HUDEP-2 (cell line): ENCODE data around the gene ECI2.
A peak's percentile ranks its signal among the peaks of the same experiment; 100 is the strongest.

Experiments
- DNase-seq, 76 experiments: peaks; one replicate each; lab custom pipeline; 2025; ENCODE audit not compliant: unreplicated experiment in 76 of 76; lab: John Stamatoyannopoulos, UW

The ECI2 gene, protein sequence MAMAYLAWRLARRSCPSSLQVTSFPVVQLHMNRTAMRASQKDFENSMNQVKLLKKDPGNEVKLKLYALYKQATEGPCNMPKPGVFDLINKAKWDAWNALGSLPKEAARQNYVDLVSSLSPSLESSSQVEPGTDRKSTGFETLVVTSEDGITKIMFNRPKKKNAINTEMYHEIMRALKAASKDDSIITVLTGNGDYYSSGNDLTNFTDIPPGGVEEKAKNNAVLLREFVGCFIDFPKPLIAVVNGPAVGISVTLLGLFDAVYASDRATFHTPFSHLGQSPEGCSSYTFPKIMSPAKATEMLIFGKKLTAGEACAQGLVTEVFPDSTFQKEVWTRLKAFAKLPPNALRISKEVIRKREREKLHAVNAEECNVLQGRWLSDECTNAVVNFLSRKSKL

GRCh38 chr6:4134841-4135664, at the start of gene ECI2:
ECI2 (minus strand) TSS chr6:4135575; CDS start chr6:4135560, 15 bp downstream.
- peak in 65 of 76 experiments; percentile 26 to 98 (median 68) for DNase-seq

DNA sequence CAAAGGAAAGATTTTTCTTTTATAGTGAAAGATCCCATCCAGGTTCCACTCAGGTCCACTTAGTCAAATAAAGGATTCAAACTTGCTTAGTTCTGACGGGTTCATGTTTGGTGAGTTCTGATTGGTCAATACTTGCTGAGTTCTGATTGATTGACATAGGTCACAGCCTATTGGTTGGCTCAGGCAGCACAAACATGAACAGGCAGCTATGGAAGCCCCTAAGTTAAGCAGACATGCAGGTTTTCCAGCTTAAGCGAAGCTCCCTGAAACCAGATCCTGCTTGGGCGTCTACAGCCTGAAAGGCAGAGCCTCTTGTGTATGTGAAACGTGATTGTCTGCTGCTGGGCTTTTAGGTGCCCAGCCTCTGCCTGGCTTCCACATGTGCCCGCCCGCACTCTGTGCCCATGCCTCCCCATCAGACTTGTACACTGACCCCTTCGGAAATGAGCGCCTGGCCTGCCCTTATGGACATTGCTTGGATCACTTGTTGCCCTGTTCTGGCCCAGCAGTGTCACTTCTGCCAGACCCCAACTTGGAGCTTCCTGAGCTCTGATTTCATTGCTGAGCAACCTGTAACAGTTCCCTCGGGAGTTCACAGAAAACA, 45.4 kb upstream of the ECI2 start:
- DNase-seq = peak in 4 of 76 experiments; percentile 11 to 24 (median 15)

- DNase-seq = no peak
Measured at GRCh38 chr6:4179960-4180651, 44.7 kb upstream of the ECI2 start.

GRCh38 chr6:4178737-4179333, 43.5 kb upstream of the ECI2 start:
- no peak for DNase-seq

DNA sequence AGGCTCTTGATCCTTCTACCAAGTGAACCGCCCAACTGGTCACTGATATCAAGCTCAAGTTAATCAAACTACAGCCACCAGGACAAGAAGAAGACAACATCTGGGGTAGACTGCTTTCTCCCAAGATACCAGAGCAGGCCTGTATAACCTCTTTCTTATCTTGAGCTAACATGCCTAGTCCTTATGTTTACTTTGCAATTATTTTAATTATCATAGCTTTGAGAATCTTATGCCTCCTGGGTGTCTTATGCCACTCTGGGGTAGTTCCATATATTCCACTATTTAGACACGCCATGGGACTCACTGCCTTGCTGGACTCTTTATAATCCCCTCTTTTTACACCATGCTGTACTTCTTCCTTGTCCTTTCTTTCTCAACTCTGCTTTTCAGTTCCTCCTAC, 41.5 kb upstream of the ECI2 start:
- peak in 60 of 76 experiments; percentile 10 to 90 (median 64) for DNase-seq

DNA sequence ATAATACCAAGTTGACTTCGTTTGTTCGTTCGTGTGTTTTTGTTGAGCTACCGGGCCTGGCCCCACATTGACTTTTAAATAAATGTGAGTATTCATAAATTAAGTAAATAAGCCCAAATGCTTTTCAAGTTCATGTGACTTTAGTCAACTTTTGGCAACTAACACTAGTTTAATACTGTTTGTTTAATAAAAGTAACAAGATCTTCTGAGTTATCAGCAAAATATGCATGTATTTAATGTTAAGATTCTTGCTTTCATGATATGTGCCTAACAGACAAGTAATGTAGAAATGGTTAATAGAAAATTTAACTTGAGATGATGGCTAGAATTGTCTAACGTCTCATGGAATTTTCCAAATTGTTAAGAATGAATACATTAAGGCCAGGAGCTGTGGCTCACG, 38.7 kb upstream of the ECI2 start:
- no peak for DNase-seq

DNA sequence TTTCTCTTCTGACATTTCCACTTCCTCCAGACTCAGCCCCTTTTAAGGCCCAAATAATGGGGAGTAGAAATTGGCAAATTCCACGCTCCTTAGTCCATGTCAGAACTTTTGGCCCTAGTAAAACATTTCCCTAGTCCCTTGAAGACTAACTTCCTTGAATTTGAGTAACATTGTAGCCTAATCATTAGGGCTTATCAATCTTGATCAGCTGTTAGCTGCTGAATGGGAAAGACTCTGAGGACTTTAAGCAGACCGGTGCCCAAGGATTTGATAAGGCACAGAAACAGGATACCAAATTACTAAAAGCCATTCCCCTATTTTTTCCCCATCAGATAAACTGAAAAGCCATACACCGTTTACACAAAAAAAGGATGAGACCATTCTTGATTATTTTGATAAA, 37.0 kb upstream of the ECI2 start:
- DNase-seq = no peak

- DNase-seq = no peak
Measured at GRCh38 chr6:4170297-4170696, 34.9 kb upstream of the ECI2 start.

- no peak for DNase-seq
Measured at GRCh38 chr6:4169028-4169789, 33.8 kb upstream of the ECI2 start.

DNA sequence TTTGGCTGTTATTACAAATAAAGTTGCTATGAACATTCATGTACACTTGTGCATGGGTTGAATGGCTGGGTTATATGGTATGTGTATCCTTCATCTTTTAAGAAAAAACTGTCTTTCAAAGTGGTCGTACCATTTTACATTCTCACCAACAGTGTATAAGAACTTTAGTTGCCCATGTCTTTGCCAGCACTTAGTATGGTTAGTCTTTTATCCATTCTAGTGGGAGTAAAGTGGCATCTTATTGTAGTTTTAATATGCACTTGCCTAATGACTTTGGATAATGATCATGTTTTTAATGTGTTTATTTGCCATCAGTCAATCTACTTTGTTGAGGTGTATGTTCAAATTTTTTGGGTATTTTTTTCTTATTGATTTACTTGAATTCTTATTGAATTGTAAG, 32.5 kb upstream of the ECI2 start:
- DNase-seq = no peak

GRCh38 chr6:4167123-4167522, 31.7 kb upstream of the ECI2 start:
- no peak for DNase-seq

- no peak for DNase-seq
Measured at GRCh38 chr6:4164456-4164855, 29.1 kb upstream of the ECI2 start.

GRCh38 chr6:4164117-4164442, 28.7 kb upstream of the ECI2 start:
- peak in 4 of 76 experiments; percentile 12 to 29 (median 20) for DNase-seq

DNA sequence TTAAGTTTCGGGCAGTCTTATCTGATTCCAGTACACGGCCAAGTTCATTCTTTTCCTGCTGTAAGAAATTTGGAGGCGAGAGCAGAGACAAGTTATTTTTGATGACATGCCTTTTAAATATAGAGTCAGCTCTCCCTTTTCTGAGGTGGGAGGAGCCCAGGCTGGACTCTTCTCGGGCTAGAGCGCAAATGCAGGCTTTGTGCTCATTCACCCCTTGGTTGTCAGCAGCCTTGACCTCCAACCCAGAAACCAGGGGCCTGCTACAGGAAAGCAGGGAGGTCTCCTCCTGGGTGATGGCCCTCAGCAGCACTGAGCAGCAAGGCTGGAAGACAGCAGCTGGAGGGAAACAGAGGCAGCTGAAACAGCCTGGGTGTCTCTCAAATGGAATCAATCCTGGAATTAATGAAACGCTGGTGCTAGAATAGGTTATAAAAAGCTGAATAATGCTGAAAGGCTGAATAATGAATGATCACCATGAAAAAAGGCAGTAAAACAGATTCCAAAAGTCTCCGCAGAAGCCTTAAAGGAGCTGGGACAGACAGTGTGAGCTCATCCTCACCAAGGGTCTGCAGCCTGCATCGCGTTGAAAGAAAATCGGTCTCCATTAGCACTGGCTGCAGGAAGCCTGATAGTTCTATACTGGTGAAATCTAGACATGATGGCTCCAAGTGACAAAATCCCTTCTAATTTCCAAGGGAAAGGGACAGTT, 28.2 kb upstream of the ECI2 start:
- DNase-seq = no peak

DNA sequence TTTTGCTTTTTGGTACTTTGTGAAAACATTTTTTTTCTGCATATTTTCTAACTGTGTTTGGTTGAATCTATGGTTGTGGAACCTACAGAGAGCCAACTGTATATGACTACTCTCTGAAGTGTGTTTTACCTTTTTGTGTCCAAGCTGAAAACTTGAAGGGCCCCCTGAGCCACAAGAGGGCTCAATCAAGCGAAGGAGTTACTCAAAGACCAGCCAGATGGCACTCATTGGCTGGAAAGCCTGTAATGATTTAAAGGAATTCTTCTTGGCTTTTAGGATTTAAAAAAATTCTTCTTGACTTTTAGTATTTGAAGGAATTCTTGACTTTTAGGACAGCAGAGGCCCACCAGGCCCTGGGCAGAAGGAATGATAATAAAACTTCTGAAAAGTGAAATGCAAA, 27.0 kb upstream of the ECI2 start:
- peak in 1 of 76 experiments; percentile 9 for DNase-seq

- no peak for DNase-seq
Measured at GRCh38 chr6:4159491-4159890, 24.1 kb upstream of the ECI2 start.

GRCh38 chr6:4157506-4157905, 22.1 kb upstream of the ECI2 start:
- no peak for DNase-seq

DNA sequence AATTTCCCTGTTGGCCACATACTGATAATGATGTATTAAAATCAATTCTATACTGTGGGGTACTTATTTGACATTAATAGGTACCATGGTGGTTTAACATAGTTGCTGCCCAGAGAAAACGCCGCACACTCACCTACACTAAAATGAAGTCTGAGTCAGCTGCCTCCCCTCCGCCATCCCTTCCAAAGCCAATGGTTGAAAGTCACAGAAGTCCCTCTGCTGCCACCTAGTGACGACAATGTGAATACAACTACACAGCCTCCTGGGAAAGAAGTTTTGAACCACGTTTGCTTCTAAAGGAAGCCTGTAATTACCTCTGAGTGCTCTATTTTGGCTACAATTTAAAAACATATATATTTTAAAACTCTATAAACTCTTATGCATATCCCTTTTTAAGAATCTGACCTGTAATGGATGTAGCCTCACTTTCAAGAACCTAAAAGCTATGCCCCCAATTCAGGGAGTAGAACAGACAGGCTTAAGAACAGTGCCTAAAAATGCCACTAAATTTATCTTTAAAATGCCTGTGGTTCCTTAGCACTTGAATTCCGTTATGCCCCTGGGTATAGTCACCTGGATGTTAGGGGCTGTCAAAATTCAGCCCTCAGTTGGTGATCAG, 20.6 kb upstream of the ECI2 start:
- peak in 68 of 76 experiments; percentile 16 to 86 (median 65) for DNase-seq

GRCh38 chr6:4153514-4153985, 18.2 kb upstream of the ECI2 start:
- no peak for DNase-seq
